Activated T-helper 1 cell treated with Interleukin-2 at 50 U/mL for 16 hours (primary cell): Measurements from ENCODE around the gene RIPOR1.

Source experiments
- DNase-seq: peaks from one replicate; pipeline ENCODE4 v3.0.0-alpha.2; 2020; ENCODE audit warnings: low read depth

RIPOR1 gene

GRCh38 chr16:67539691-67540635 is 11.3 kb downstream of the RIPOR1 start:
- DNase-seq, result no peak

- DNase-seq, result no peak
Observed at GRCh38 chr16:67540756-67541155, 12.1 kb downstream of the RIPOR1 start.

- no peak for DNase-seq
Observed at GRCh38 chr16:67541391-67542263, 13.0 kb downstream of the RIPOR1 start.

GRCh38 chr16:67542464-67542863 is 13.8 kb downstream of the RIPOR1 start:
- peak; percentile 52 for DNase-seq

- DNase-seq, result no peak
Observed at GRCh38 chr16:67543036-67543435, 14.4 kb downstream of the RIPOR1 start.

GRCh38 chr16:67543582-67543981 is 15.0 kb downstream of the RIPOR1 start:
- no peak for DNase-seq

GRCh38 chr16:67544329-67544841 is 15.8 kb downstream of the RIPOR1 start:
- DNase-seq, result no peak

- DNase-seq, result no peak
Observed at GRCh38 chr16:67544844-67545664, 16.4 kb downstream of the RIPOR1 start.

GRCh38 chr16:67545665-67546024 is 17.0 kb downstream of the RIPOR1 start:
- no peak for DNase-seq

GRCh38 chr16:67546091-67546501 is 17.5 kb downstream of the RIPOR1 start:
- no peak for DNase-seq

GRCh38 chr16:67546761-67547422 is 18.3 kb downstream of the RIPOR1 start:
- DNase-seq, result peak; percentile 61

- DNase-seq, result peak; percentile 38
Observed at GRCh38 chr16:67547423-67548264, 19.0 kb downstream of the RIPOR1 start.

GRCh38 chr16:67548265-67549126 is 19.9 kb downstream of the RIPOR1 start:
- no peak for DNase-seq

- no peak for DNase-seq
Observed at GRCh38 chr16:67549240-67549639, 20.6 kb downstream of the RIPOR1 start.

GRCh38 chr16:67549936-67550335 is 21.3 kb downstream of the RIPOR1 start:
- no peak for DNase-seq

GRCh38 chr16:67551091-67551490 is 22.5 kb downstream of the RIPOR1 start:
- DNase-seq, result no peak

GRCh38 chr16:67551972-67552371 is 23.3 kb downstream of the RIPOR1 start:
- DNase-seq, result no peak

- no peak for DNase-seq
Observed at GRCh38 chr16:67552476-67552875, 23.8 kb downstream of the RIPOR1 start.

GRCh38 chr16:67555795-67556212 is 27.2 kb downstream of the RIPOR1 start:
- DNase-seq, result no peak
